Calu3 (cell line): Measurements from ENCODE around the gene TEAD4. TPM values are rescaled to one million over a fixed set of nuclear protein-coding genes. Genes with fewer than 3 reads are reported as not detected.

Experiments used
- BruUV-seq: library from RNA; stranded (reverse); fragments of 400-500 nt; replicated peaks from 2 replicates; lab custom pipeline; 2021; lab: Mats Ljungman, UMichigan
- CTCF ChIA-PET: fragments of 300-600 bp; sonication (Branson Sonifier 250); formaldehyde crosslinking; loops from one replicate; lab custom pipeline; 2022; ENCODE audit warnings: antibody characterized with exemption; lab: Charles Lee
- DNase-seq: peaks from one replicate; pipeline ENCODE4 v3.0.0; 2022
- H3K27ac Mint-ChIP-seq: one replicate; pipeline ENCODE4 v1.8.0; 2022; ENCODE audit warnings: mixed read lengths; ENCODE audit not compliant: unreplicated experiment
- H3K27me3 Mint-ChIP-seq: one replicate; pipeline ENCODE4 v1.8.0; 2022; ENCODE audit warnings: mixed read lengths; ENCODE audit not compliant: unreplicated experiment
- H3K36me3 Mint-ChIP-seq: one replicate; pipeline ENCODE4 v1.8.0; 2022; ENCODE audit warnings: mild to moderate bottlenecking, moderate library complexity, mixed read lengths; ENCODE audit not compliant: insufficient read depth, unreplicated experiment
- H3K4me1 Mint-ChIP-seq: one replicate; pipeline ENCODE4 v1.8.0; 2022; ENCODE audit warnings: mild to moderate bottlenecking, low read depth, mixed read lengths; ENCODE audit not compliant: unreplicated experiment
- H3K4me3 Mint-ChIP-seq: one replicate; pipeline ENCODE4 v1.8.0; 2022; ENCODE audit warnings: mild to moderate bottlenecking, low read depth, moderate library complexity, mixed read lengths; ENCODE audit not compliant: unreplicated experiment
- H3K9me3 Mint-ChIP-seq: one replicate; pipeline ENCODE4 v1.8.0; 2022; ENCODE audit warnings: low read depth, mixed read lengths; ENCODE audit not compliant: unreplicated experiment
- CTCF ChIP-seq: fragments of 200-600 bp; IDR thresholded peaks from one replicate; pipeline ENCODE4 v1.8.0; 2022; ENCODE audit warnings: antibody characterized with exemption; ENCODE audit not compliant: unreplicated experiment
- intact Hi-C: fragments of 100-400 bp; cut with micrococcal nuclease; formaldehyde crosslinking; loops from one replicate; pipeline ENCODE4 v1.10.0; 2022; ENCODE audit not compliant: unreplicated experiment
- total RNA-seq: library from RNA; stranded (reverse); gene quantifications from 2 replicates; pipeline ENCODE4 v1.2.3, GENCODE V29; 2022

TEAD4 gene
- total RNA-seq, 1 experiment from 2014 or later, result 33.0 TPM

DNA sequence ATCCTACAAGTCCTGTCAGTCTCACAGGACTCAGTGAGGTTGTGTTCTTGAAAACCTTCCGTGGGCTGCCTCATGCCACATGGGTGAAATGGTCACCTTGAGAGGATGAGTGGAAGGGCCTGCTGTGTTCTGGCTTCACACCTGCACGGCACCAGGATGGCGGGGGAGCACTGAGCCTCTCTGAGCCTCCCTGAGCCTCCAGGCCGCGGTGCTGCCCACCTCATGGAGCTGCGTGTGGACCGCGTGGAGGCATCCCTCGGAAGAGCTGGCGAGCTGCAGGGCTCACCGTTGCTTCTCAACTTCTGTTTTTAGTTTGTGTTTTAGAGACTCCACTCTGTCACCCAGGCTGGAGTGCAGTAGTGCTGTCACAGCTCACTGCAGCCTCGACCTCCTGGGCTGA, 56.2 kb downstream of the TEAD4 start:
- no peak for DNase-seq
- intact Hi-C loops, result no loop called here
- H3K36me3 Mint-ChIP-seq, result peaks cover 7% of the 10 kb centered on the region
- H3K9me3 Mint-ChIP-seq, result no peaks in the 10 kb centered on the region
- H3K4me3 Mint-ChIP-seq, result no peak overlapping the region
- no peaks in the 10 kb centered on the region for H3K27me3 Mint-ChIP-seq
- no peak for TF ChIP-seq CTCF
- no TSS peak for BruUV-seq
- CTCF ChIA-PET, result no interaction called here
- no peak overlapping the region for H3K27ac Mint-ChIP-seq
- no peaks in the 10 kb centered on the region for H3K4me1 Mint-ChIP-seq

GRCh38 chr12:3016191-3016590, 57.0 kb downstream of the TEAD4 start:
- Mint-ChIP-seq H3K27me3 (no peaks in the 10 kb centered on the region), H3K9me3 (no peaks in the 10 kb centered on the region), H3K27ac (no peak overlapping the region), H3K4me3 (no peak overlapping the region), H3K36me3 (peaks cover 6% of the 10 kb centered on the region), H3K4me1 (no peaks in the 10 kb centered on the region)
- BruUV-seq, result no TSS peak
- CTCF ChIA-PET, result no interaction called here
- no peak for TF ChIP-seq CTCF
- no peak for DNase-seq
- intact Hi-C loops, result no loop called here

GRCh38 chr12:3017281-3017680, 58.1 kb downstream of the TEAD4 start:
- CTCF ChIA-PET, result no interaction called here
- Mint-ChIP-seq H3K4me3 (no peak overlapping the region), H3K36me3 (peaks cover 6% of the 10 kb centered on the region), H3K9me3 (no peaks in the 10 kb centered on the region), H3K27me3 (no peaks in the 10 kb centered on the region), H3K4me1 (no peaks in the 10 kb centered on the region), H3K27ac (no peak overlapping the region)
- TF ChIP-seq CTCF, result no peak
- no TSS peak for BruUV-seq
- no peak for DNase-seq
- intact Hi-C loops, result no loop called here

- peaks cover under 1% of the 10 kb centered on the region for H3K36me3 Mint-ChIP-seq
- CTCF ChIA-PET, result no interaction called here
- no peak overlapping the region for H3K27ac Mint-ChIP-seq
- intact Hi-C loops, result no loop called here
- no peaks in the 10 kb centered on the region for H3K4me1 Mint-ChIP-seq
- TF ChIP-seq CTCF, result no peak
- no peak for DNase-seq
- no TSS peak for BruUV-seq
- H3K9me3 Mint-ChIP-seq, result no peaks in the 10 kb centered on the region
- H3K27me3 Mint-ChIP-seq, result no peaks in the 10 kb centered on the region
- H3K4me3 Mint-ChIP-seq, result no peak overlapping the region
Observed at GRCh38 chr12:3018284-3019004, 59.2 kb downstream of the TEAD4 start.
